Esophagus muscularis mucosa (tissue), 4 donors: ENCODE results near the gene RCOR3. TPM values are rescaled to one million over a fixed set of nuclear protein-coding genes. Genes with fewer than 3 reads are reported as not detected.

Source experiments
- DNase-seq: peaks from one replicate; pipeline ENCODE4 v3.0.0-alpha.2; 2017; ENCODE audit errors: extremely low spot score
- H3K27ac ChIP-seq, 4 donors: fragments of 200-600 bp; sonication (generic); replicated peaks in 1 of 4; 1 replicate in 3 of 4; 2 replicates in 1 of 4; pipeline ENCODE4 v1.5.1; 2016 to 2019; ENCODE audit warnings: mild to moderate bottlenecking in 1 of 4
- H3K27me3 ChIP-seq, 4 donors: fragments of 200-600 bp; sonication (generic); one replicate each; pipeline versions ENCODE4 v1.5.1 to v1.6.0; 2016 to 2019
- H3K36me3 ChIP-seq, 4 donors: fragments of 200-600 bp; sonication (generic); one replicate each; pipeline ENCODE4 v1.5.1; 2016 to 2019
- H3K4me1 ChIP-seq, 4 donors: fragments of 200-600 bp; sonication (generic); one replicate each; pipeline ENCODE4 v1.5.1; 2016 to 2019
- H3K4me3 ChIP-seq, 4 donors: fragments of 200-600 bp; sonication (generic); 1 replicate in 2 of 4; 2 replicates in 2 of 4; pipeline ENCODE4 v1.5.1; 2016 to 2019; ENCODE audit warnings: mild to moderate bottlenecking in 4 of 4, moderate library complexity in 1 of 4
- H3K9me3 ChIP-seq, 4 donors: fragments of 200-600 bp; sonication (generic); 1 replicate in 3 of 4; 2 replicates in 1 of 4; pipeline ENCODE4 v1.5.1; 2016 to 2019
- EP300 ChIP-seq: sonication (generic); formaldehyde crosslinking; IDR thresholded peaks from one replicate; pipeline ENCODE4 v1.6.1; 2017; ENCODE audit warnings: antibody characterized with exemption
- POLR2A ChIP-seq: fragments of 450-650 bp; IDR thresholded peaks from one replicate; pipeline ENCODE4 v1.6.1; 2017; ENCODE audit warnings: antibody characterized with exemption, moderate library complexity, mild to moderate bottlenecking, low read depth
- POLR2AphosphoS5 ChIP-seq, 2 donors: sonication (generic); formaldehyde crosslinking; IDR thresholded peaks; one replicate each; pipeline ENCODE4 v1.6.1; 2017; ENCODE audit warnings: antibody characterized with exemption in 2 of 2
- WGBS: methylation state at CpG from one replicate; pipeline ENCODE4 v1.1.5; 2018; 5-methylcytosine and 5-hydroxymethylcytosine counted together
- intact Hi-C: fragments of 100-400 bp; cut with DNase I; formaldehyde crosslinking; loops from one replicate; pipeline ENCODE4 v1.15.1; 2023
- total RNA-seq, 4 donors: library from RNA; depleted of rRNA; stranded (reverse); fragments of >200 nt; gene quantifications; one replicate each; pipeline versions ENCODE4 v1.1.0 to v1.2.1, GENCODE V29; 2016
- TF ChIP-seq, protein P1 (sequence below), 3 experiments: fragments of 200-600 bp in 2 of 3; fragments of 450-650 bp in 1 of 3; sonication (generic) in 2 of 3; IDR thresholded peaks; one replicate each; pipeline ENCODE4 v1.5.1; 2017 to 2019; ENCODE audit warnings: antibody characterized with exemption in 3 of 3, mild to moderate bottlenecking in 2 of 3, moderate library complexity in 1 of 3

Gene RCOR3
- total RNA-seq = 10 to 100 TPM; 21.7 to 38.0 (median 37.7) TPM

DNA sequence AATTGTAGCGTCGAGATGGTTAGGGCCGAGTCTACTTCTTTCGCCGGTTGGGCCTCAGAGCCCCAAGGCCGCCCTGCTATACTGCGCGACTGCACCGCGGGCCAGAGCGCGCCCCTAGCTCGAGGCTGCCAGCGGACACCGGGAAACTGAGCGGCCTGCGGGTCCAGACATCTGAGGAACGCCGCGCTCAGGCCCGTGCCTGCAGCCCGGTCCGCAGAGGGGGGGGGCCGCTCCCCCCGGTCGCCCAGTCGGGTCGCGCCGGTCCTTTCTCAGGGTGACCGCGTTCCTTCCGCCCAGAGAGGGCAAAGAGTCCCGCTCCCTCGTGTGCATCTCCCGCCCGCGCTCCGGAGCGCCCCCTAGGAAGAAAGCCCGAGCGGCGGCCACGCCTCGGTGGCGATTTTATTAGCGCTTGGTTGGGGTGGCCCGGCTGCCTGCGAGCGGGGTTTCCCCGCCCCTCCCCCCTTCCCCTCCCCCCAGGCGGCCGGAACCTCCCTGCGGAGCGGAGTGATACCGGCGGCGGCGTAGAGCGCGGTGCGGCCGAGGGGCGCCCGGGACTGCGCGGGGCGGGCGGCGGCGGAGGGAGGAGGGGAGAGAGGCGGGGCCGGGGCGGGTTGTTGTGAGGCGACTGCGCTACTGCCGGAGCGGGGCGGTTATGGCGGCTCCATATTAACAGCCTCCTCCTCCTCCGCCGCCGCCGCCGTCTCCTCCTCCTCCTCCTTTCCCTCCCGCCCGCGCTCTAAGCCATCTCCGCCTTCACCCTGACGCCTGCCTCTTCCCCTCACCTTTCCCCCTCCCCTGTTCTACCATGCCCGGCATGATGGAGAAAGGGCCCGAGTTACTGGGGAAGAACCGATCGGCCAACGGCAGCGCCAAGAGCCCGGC lies at the start of gene RCOR3:
TSS of gene RCOR3 (plus strand) at position 611 of the 882 bp plus-strand sequence. CDS start at position 806, 195 bp downstream.
- DNase-seq = peak; percentile 98
- no peaks in the 10 kb centered on the region for H3K27me3 ChIP-seq
- peak within 1 kb of the TSS; percentile 96 to 99 (median 98) for H3K4me3 ChIP-seq
- WGBS = 1% methylated on average over 32 of the region's 97 CpGs
- TF ChIP-seq POLR2A (peak; percentile 82), POLR2AphosphoS5 (IDR thresholded peaks at IDR 0.05) (peak; percentile 51 to 91), EP300 (no peak)
- TF ChIP-seq, protein P1, sequence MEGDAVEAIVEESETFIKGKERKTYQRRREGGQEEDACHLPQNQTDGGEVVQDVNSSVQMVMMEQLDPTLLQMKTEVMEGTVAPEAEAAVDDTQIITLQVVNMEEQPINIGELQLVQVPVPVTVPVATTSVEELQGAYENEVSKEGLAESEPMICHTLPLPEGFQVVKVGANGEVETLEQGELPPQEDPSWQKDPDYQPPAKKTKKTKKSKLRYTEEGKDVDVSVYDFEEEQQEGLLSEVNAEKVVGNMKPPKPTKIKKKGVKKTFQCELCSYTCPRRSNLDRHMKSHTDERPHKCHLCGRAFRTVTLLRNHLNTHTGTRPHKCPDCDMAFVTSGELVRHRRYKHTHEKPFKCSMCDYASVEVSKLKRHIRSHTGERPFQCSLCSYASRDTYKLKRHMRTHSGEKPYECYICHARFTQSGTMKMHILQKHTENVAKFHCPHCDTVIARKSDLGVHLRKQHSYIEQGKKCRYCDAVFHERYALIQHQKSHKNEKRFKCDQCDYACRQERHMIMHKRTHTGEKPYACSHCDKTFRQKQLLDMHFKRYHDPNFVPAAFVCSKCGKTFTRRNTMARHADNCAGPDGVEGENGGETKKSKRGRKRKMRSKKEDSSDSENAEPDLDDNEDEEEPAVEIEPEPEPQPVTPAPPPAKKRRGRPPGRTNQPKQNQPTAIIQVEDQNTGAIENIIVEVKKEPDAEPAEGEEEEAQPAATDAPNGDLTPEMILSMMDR (IDR thresholded peaks at IDR 0.05) = peak; percentile 27 to 58 (median 46)
- H3K9me3 ChIP-seq = no peaks in the 10 kb centered on the region
- H3K27ac ChIP-seq = peak within 1 kb of the TSS; percentile 99 to 100 (median 99)
- H3K36me3 ChIP-seq = peaks cover 0 to 7% (median 1%) of the 10 kb centered on the region in 4 donors
- H3K4me1 ChIP-seq = peaks cover 12 to 41% (median 32%) of the 10 kb centered on the region in 4 donors
- intact Hi-C loops = loop anchor here (2.0 kb wide), 1 partner anchor 68 kb away; the partner anchor contains the start of gene TRAF5

DNA sequence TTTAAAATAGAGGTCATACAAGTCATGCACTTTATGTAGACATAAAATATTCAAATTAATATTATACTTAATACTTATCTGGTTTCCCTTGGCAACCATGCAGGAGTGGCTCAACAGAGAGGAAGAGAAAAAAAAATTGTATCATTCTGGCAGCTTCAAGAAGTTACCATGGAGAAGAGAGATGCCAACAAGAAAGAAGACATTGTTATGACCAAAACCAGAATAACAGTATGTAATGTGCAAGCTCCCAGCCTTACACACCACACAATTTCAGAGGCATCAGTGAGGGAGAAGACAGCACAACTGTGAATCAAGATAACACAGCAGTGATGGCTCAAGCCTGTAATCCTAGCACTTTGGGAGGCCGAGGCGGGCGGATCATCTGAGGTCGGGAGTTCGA lies 49.1 kb upstream of the RCOR3 start:
- DNase-seq = no peak
- 81% methylated on average over 5 of the region's 5 CpGs for WGBS
- TF ChIP-seq EP300 (no peak), POLR2AphosphoS5 (IDR thresholded peaks at IDR 0.05) (no peak), POLR2A (no peak)
- TF ChIP-seq, protein P1 (IDR thresholded peaks at IDR 0.05) = no peak
- no peak overlapping the region for H3K27ac ChIP-seq
- intact Hi-C loops = no loop called here
- no peaks in the 10 kb centered on the region for H3K4me1 ChIP-seq
- H3K36me3 ChIP-seq = no peaks in the 10 kb centered on the region
- H3K27me3 ChIP-seq = no peaks in the 10 kb centered on the region
- no peak overlapping the region for H3K4me3 ChIP-seq
- H3K9me3 ChIP-seq = peaks cover 0 to 10% (median 0%) of the 10 kb centered on the region in 4 donors

DNA sequence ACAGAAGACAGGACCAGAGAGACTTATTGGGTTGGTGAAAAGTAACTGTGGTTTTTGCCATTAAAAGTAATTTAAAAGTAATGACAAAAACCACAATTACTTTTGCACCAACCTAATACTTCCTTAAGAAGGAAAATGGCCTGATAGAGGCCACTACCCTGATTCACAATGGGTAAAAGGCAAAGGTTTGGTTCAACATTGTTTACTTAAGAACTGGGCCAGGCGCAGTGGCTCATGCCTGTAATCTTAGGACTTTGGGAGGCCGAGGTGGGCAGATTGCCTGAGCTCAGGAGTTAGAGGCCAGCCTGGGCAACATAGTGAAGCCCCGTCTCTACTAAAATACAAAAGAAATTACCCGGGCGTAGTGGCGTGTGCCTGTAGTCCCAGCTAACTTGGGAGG lies 48.2 kb upstream of the RCOR3 start:
- Histone ChIP-seq H3K4me1 (no peaks in the 10 kb centered on the region), H3K9me3 (peaks cover 0 to 10% (median 0%) of the 10 kb centered on the region in 4 donors), H3K27ac (no peak overlapping the region), H3K36me3 (no peaks in the 10 kb centered on the region), H3K27me3 (no peaks in the 10 kb centered on the region), H3K4me3 (no peak overlapping the region)
- TF ChIP-seq EP300 = no peak
- no peak for TF ChIP-seq POLR2A
- TF ChIP-seq, protein P1 (IDR thresholded peaks at IDR 0.05) = no peak
- TF ChIP-seq POLR2AphosphoS5 (IDR thresholded peaks at IDR 0.05) = no peak
- intact Hi-C loops = no loop called here
- WGBS = 91% methylated on average over 6 of the region's 6 CpGs
- DNase-seq = no peak

DNA sequence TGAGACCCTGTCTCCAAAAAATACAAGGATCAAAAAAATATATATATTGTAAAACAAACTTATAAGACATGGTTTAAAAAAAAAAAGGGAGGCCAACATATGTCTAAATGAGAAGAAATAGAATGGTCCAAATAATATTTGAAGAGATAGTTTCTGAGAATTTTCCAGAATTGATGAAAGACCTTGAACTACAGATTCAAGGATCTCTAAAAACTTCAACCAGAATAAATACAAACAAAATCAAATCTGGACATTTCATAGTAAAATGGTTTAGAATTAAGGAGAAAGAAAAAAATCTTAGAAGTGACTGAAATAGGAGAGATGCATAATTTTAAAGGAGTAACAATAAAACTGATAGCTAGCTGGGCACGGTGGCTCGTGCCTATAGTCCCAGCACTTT lies 45.5 kb upstream of the RCOR3 start:
- DNase-seq = no peak
- no peaks in the 10 kb centered on the region for H3K4me1 ChIP-seq
- 90% methylated on average over 2 of the region's 2 CpGs for WGBS
- intact Hi-C loops = no loop called here
- no peaks in the 10 kb centered on the region for H3K27me3 ChIP-seq
- TF ChIP-seq, protein P1 (IDR thresholded peaks at IDR 0.05) = no peak
- TF ChIP-seq POLR2AphosphoS5 (IDR thresholded peaks at IDR 0.05) = no peak
- TF ChIP-seq EP300 = no peak
- no peak for TF ChIP-seq POLR2A
- no peaks in the 10 kb centered on the region for H3K9me3 ChIP-seq
- H3K36me3 ChIP-seq = no peaks in the 10 kb centered on the region
- H3K27ac ChIP-seq = no peak overlapping the region
- no peak overlapping the region for H3K4me3 ChIP-seq
